ENCODE results near the gene SP6.

The SP6 gene

DNA sequence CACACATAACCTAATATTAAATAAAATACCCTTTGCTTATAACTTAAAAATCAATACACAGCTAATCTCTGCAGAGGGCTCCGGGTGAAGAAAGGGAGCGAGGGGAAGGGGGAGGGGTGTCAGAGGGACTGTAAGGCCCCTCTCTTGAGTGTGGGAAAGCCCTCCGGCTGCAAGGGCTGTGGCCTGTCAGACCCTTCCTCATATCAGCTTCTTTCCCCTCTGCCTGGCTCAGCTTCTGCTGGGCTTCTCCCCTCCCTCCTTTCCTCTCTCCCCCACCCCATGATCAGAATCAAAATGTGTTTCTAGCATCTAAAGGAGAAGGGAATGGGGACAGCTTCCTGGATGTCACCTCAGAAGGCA lies 5.3 kb downstream of the SP6 start:
- no peak overlapping the region for H3K4me3 ChIP-seq (ENCODE audit: low read depth, low read length)
- no peak for TF ChIP-seq CTCF (IDR thresholded peaks at IDR 0.05; ENCODE audit: low read depth, low read length, missing control alignments)
- DNase-seq (ENCODE audit: low read depth): no peak

GRCh38 chr17:47844814-47845715 lies 5.9 kb downstream of the SP6 start:
- H3K4me3 ChIP-seq (ENCODE audit: low read depth, low read length): no peak overlapping the region
- DNase-seq (ENCODE audit: low read depth): no peak
- TF ChIP-seq CTCF (IDR thresholded peaks at IDR 0.05; ENCODE audit: low read depth, low read length, missing control alignments): peak; percentile 37

DNA sequence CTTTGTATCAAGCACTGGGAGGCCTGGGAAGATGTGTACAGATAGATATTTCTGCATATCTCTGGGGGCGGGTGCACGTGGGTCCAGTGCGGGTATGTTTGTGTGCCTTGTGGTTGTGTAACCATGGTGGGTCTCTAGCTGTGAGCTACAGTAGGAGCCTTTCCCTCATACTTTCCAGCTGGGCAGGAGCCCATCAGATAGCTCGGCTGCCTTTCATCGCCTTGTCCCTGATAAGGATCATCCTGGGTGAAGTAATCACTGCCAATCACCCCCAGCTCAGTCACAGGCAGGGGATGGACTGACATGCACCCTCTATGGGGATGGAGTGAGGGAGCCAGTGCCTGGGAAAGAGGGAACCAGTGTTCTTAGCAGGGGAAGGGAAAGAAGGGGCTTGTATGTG lies 6.7 kb downstream of the SP6 start:
- H3K4me3 ChIP-seq (ENCODE audit: low read depth, low read length): no peak overlapping the region
- TF ChIP-seq CTCF (IDR thresholded peaks at IDR 0.05; ENCODE audit: low read depth, low read length, missing control alignments): no peak
- DNase-seq (ENCODE audit: low read depth): no peak

- DNase-seq (ENCODE audit: low read depth): no peak
- no peak overlapping the region for H3K4me3 ChIP-seq (ENCODE audit: low read depth, low read length)
- no peak for TF ChIP-seq CTCF (IDR thresholded peaks at IDR 0.05; ENCODE audit: low read depth, low read length, missing control alignments)
Observed at GRCh38 chr17:47843391-47843730, 7.6 kb downstream of the SP6 start.

DNA sequence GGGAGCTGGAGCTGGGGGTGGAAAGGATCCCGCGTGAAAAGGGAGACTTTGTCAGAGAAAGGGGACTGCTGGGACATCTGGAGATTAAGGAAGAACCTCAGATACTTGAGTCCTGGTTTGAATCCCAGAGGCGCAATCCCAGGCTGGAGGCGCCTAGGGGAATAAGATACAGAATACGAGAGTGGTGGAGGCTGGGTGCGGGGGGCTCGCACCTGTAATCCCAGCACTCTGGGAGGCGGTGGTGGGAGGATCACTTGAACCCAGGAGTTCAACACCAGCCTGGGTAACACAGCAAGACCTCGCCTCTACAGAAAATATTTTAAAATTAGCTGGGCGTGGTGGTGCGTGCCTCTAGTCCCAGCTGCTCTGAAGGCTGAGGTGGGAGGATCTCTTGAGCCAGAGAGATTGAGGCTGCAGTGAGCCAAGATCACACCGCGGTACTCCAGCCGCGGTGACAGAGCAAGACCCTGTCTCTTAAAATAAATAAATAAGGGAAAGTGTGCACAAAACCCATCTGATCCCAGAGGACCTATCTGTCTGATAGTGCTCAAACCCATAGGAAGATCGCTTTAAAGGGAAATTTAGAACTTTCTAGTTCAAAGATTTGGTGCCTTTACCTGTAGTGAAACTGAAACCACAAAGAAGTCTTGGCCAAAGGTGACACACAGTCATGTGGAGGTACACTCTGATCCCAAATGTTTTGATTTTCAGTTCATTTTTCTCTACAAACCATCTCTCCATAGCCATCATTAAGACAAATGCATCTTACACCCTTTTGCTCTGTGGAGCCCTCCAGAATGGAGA lies 9.3 kb downstream of the SP6 start:
- TF ChIP-seq CTCF (IDR thresholded peaks at IDR 0.05; ENCODE audit: low read depth, low read length, missing control alignments): no peak
- H3K4me3 ChIP-seq (ENCODE audit: low read depth, low read length): no peak overlapping the region
- DNase-seq (ENCODE audit: low read depth): no peak

GRCh38 chr17:47840742-47841487 lies 10.0 kb downstream of the SP6 start, which contains the start of gene SCRN2:
Gene SCRN2 (minus strand): TSS chr17:47841273. CDS start chr17:47840843, 430 bp downstream.
- TF ChIP-seq CTCF (IDR thresholded peaks at IDR 0.05; ENCODE audit: low read depth, low read length, missing control alignments): peak; percentile 95
- DNase-seq (ENCODE audit: low read depth): peak; percentile 64

More at GRCh38 chr17:47840742-47841487, 10.0 kb downstream of the SP6 start, which contains the start of gene SCRN2:
- H3K4me3 ChIP-seq (ENCODE audit: low read depth, low read length): peak within 1 kb of the TSS; percentile 88
